Measurements from ENCODE around the gene GRIA3.

GRCh38 chrX:123267220-123267619, 83.1 kb downstream of the GRIA3 start:
- TF ChIP-seq ZNF274 (IDR thresholded peaks at IDR 0.05; ENCODE audit: low read depth, low read length) (no peak), YY1 (IDR thresholded peaks at IDR 0.05; ENCODE audit: insufficient read depth, insufficient read length) (no peak), SUZ12 (IDR thresholded peaks at IDR 0.05; ENCODE audit: extremely low read depth, insufficient read depth, insufficient read length) (no peak)

Measured in NT2/D1 (cell line).